Measurements from ENCODE around the gene NWD2. TPM values are rescaled to one million over a fixed set of nuclear protein-coding genes. Genes with fewer than 3 reads are reported as not detected.
A peak's percentile ranks its signal among the peaks of the same experiment; 100 is the strongest.

The NWD2 gene
- total RNA-seq, 1 experiment from 2014 or later: not detected

GRCh38 chr4:37299468-37299867 is 54.9 kb downstream of the NWD2 start:
- DNase-seq (ENCODE audit: low read depth): no peak

GRCh38 chr4:37304612-37305011 is 60.1 kb downstream of the NWD2 start:
- no peak for DNase-seq (ENCODE audit: low read depth)

- no peak for DNase-seq (ENCODE audit: low read depth)
Measured at GRCh38 chr4:37305984-37306383, 61.4 kb downstream of the NWD2 start.

DNA sequence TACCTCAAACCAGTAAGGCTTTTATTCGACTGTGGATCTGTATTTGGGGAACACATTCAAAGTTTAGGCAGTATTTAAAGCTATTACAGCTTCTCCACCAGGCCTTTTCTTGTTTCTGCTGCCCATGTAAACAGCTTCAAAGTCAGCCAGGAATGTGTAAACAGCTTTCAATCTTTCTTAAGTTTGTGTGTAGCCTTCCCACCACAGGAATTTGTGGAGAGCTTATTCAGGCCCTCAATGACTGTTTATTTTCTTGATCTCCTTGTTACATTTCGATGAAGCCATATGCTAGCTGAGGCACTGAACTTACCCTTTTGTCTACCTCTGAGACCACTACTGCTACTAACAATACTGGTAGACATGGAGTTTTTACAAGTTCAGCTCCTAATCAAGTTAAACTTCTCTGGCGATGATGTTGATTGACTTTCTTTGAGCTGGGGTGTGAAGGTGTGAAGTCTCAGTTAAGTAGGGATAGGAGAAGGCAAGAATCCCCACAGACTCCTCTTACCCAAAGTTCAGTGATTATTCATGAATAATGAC is 72.6 kb downstream of the NWD2 start:
- no peak for DNase-seq (ENCODE audit: low read depth)

DNA sequence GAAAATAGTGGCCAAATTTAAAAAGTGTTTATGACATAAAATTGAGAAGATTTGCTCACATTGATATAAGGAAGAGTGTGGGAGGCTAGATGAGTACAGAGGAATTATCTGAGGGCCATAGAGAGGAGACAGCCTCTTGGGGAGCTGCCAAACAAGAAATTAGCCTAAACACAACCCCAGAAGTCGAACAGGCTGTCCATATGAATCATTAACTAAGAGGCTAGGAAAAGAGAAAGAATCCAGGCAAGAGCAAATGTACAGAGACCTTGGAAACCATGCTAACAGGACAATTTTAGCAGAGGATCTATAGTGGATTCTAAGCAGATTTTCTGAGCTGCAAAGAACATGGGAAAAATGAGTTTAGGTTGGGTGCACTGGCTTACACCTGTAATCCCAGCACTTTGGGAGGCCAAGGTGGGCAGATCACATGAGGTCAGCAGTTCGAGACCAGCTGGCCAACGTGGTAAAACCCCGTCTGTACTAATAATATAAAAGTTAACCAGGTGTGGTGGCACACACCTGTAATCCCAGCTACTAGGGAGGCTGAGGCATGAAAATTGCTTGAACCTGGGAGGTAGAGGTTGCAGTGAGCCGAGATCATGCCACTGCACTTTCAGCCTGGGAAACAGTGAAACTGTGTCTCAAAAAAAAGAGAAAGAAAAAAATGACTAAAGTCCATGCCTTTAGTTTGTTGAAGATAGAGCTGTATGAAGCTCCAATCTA is 76.1 kb downstream of the NWD2 start:
- no peak for DNase-seq (ENCODE audit: low read depth)

DNA sequence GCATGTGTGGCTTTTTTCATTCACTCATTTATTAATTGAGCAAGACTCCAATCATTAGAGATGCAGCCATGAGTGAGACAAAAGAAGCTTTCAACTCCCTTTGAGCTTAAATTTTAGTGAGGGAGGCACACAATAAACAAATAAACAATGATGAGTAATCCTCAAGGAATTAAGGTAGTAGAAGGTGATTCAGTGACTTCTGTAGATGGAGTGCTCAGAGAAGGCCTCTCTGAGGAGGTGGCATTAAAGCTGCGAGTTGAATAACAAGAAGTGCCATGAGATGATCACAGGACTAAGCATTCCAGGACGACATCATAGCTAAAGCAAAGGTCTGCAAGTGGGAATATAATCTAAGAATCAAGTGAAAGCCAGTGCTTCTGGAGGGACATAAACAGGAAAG is 77.6 kb downstream of the NWD2 start:
- DNase-seq (ENCODE audit: low read depth): no peak

GRCh38 chr4:37324546-37324945 is 80.0 kb downstream of the NWD2 start:
- no peak for DNase-seq (ENCODE audit: low read depth)

GRCh38 chr4:37326852-37327251 is 82.3 kb downstream of the NWD2 start:
- DNase-seq (ENCODE audit: low read depth): no peak

DNA sequence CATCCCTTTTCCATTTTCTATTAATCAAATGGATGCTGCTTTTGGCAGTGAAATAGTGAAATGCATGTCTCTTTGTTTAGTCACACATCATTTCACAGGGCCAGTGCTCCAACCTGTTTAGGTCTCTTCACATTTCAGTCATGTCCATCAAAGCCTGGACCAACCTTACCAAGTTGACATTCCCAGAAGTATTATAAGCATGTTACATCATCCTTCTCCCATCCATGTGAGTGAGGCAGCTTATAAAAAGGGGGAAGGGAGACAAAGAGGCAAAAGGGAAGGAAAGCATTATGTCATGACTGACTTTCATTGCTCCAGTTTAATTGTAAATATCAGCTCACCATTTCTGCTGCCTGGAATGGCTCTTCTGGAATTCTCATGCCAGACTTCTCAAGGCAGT is 94.4 kb downstream of the NWD2 start:
- DNase-seq (ENCODE audit: low read depth): no peak

DNA sequence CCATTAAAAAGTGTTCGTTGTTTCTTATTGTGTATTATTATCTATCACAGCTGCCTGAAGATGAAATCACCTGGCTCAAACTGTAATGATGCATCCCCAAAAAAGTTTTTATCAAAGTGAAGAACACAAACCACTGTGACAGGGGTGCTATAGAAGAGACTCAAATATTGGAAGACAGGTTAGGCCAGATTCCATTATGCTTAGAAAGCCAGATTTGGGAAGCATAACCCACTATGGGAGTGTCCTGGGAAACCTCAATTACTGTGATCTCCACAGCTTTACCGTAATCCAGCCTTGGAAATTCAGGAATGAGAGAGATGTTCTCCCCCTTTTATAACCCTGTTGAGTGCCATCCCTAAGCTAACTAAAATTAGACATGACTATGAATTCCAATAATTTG is 114.2 kb downstream of the NWD2 start:
- DNase-seq (ENCODE audit: low read depth): no peak

DNA sequence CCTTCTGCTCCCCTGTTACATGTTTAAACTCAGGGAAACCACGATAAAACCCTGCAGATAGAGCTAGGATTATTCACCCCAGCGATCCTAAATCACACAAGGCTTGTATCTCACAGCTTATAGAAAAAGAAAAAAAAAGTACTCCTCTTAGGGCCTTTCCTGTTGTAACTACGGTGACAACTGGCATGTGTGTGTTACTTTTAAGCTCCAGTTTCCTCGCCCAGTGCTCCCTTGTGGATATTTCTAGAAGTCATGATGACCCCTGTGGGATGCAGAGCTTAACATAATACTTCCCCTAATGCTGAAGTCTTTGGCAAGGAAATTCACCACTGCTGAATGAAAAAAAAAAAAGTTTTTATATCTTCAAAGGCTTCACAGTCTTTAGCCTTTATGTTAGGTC is 114.7 kb downstream of the NWD2 start:
- no peak for DNase-seq (ENCODE audit: low read depth)

DNA sequence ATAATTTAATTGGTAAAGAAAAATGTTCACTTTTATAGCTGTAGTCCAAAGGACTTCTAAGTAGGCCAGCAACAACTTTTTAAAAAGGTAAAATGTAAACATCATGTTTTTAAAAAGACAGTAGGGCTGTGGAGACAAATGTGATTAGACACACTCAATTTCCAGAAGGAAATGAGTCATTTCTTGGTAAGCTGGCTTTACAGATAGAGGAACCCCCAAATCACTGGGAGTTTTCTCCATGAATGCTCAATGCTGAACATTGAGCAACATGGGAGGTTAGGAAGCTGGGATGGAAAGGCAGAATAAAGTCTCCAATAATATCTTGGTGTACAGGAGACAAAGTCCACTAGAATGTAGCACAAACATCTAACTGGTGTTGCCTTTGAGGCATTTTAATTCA is 121.3 kb downstream of the NWD2 start:
- peak; percentile 43 for DNase-seq (ENCODE audit: low read depth)

DNA sequence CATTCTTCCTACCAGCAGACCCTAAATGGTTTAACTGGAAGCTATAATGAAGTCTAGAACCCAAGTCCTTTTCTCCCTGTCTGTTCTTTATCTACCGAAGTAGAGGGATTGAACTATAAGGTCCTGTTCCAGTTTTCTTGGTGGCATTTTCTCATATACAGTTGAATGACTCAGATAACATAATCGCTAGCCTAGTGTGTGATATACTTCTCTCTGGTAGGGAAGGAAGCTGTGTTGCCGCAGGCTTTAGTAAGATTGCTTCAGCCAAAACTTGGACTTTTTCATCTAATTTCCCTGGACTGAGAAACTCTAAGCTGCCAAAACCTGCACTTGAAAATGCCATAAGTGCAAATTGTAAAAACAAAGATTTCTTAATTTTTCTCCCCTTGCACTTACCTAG is 123.4 kb downstream of the NWD2 start:
- DNase-seq (ENCODE audit: low read depth): no peak

- no peak for DNase-seq (ENCODE audit: low read depth)
Measured at GRCh38 chr4:37370052-37370451, 125.5 kb downstream of the NWD2 start.

- DNase-seq (ENCODE audit: low read depth): no peak
Measured at GRCh38 chr4:37381040-37381668, 136.6 kb downstream of the NWD2 start.

DNA sequence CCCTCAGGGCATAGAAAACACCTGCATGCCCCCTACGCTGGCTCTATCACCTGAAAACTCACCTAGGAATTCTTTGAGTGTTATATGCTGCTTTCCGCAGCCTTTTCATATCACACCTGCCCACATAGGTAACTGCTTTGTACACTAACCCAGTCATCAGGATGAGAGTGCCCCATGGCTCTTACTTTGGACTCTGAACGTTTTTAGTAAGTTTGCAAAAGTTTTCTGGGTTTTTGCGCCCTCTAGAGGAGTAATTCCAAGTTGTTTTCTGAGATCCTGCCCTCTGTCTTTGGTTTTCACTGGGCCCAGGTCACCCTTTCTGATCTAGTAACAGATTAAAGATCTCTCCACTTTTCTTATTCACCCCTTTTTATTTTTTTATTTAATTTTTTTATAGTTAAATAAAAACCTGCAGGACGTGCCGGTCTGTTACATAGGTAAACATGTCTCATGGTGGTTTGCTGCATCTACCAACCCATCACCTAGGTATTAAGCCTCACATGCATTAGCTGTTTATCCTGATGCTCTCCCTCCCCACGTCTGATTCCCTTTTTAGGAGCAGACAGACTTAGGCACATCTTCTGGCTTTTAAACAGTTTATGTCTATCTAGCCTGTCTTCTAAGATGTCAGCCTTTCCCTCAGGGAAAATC is 139.2 kb downstream of the NWD2 start:
- DNase-seq (ENCODE audit: low read depth): peak; percentile 25

- DNase-seq (ENCODE audit: low read depth): no peak
Measured at GRCh38 chr4:37385424-37385823, 140.9 kb downstream of the NWD2 start.

DNA sequence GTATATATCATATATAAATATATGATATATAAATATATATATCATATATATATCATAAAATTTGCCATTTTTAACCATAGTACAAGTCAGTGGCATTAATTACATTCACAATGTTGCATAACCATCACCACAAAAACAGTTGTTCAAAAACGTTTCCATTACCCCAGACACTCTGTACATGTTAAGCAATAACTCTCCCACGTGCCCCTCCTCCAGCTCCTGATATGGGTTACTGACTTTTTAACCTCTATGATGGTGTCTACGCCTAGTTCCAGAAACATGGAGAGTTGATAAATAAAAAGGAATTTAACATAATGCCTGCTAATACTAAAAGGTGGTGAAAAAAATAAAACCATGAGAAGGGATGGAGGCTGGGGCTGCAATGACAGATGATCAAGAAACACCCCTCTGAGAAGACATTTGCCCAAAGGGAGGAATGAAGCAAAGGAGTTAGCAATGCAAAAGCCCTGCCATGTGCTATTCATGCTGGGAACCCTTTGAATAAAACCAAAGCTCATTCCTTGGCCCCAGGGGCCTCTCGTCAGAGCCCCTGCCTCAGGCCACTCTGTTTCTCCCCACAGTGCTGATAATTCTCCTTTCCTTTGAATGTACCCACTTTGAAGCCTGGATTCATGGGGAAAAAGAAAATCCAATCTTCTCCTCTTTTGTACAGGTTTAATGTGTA is 144.3 kb downstream of the NWD2 start:
- no peak for DNase-seq (ENCODE audit: low read depth)

DNA sequence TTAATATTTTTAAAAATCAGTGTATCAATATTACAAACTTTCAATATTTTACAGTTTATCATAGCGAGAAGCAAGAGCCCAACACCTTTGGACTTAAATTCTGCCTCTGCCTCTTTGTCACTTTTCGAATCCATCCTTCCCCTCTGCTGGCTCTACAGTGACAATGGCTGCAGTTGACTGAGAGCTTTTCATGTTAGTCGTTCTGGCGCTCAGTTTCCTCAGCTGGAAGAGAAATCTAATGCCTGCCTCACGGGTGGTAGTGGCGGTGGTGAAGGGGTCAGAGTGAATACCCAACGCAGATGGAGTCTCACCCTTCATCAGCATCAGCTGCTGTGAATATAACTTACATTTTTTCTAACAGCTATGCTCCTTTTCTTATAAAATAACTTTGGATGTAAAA is 144.8 kb downstream of the NWD2 start:
- no peak for DNase-seq (ENCODE audit: low read depth)

DNA sequence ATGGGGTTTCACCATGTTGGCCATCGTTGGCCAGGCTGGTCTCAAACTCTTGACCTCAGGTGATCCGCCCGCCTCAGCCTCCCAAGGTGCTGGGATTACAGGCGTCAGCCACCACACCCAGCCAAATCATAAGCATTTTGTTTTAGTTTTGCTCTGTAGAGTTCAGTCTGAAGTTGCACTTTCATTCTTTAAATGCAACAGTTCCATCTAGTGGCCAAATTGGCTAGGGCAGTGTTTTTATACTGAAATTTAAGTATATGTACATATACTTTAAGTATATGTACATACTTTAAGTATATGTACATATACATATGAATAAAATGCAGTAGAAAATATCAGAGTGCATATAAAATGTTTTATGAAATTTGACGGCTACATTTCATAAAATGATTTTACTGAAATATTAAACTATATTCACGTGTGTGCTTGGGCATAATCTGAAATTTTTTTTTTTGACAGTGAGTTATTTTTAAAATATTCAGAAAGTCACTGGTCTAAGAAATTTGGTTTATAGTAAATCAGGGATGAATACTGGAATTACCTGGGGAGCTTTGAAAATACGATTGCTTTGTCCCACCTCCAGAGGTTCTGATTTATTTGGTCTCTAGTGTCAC is 145.5 kb downstream of the NWD2 start:
- peak; percentile 60 for DNase-seq (ENCODE audit: low read depth)

GRCh38 chr4:37392521-37393255 is 148.1 kb downstream of the NWD2 start:
- peak; percentile 69 for DNase-seq (ENCODE audit: low read depth)

Data from HT1080 (cell line).